Mucosa of stomach (tissue), 1 donor: Measurements from ENCODE around the gene MYOM3.
"Not testable (repeated sequence)": the region's sequence is repeated elsewhere in the genome, so short reads cannot be mapped to it uniquely, and the experiment has no call there.

ENCODE experiments used
- H3K27me3 ChIP-seq: one replicate; pipeline ENCODE4 v1.7.0; 2013; ENCODE audit warnings: mild to moderate bottlenecking, low read length; ENCODE audit not compliant: control insufficient read depth, insufficient read depth
- H3K36me3 ChIP-seq: one replicate; pipeline ENCODE4 v1.7.0; 2013; ENCODE audit warnings: low read length; ENCODE audit not compliant: control insufficient read depth, insufficient read depth
- H3K4me1 ChIP-seq: one replicate; pipeline ENCODE4 v1.7.0; 2013; ENCODE audit warnings: mild to moderate bottlenecking, low read length; ENCODE audit not compliant: control insufficient read depth, insufficient read depth
- H3K4me3 ChIP-seq: one replicate; pipeline ENCODE4 v1.7.0; 2013; ENCODE audit warnings: low read length
- H3K9ac ChIP-seq: one replicate; pipeline ENCODE4 v1.7.0; 2013; ENCODE audit warnings: mild to moderate bottlenecking, low read length, moderate library complexity
- H3K9me3 ChIP-seq: one replicate; pipeline ENCODE4 v1.7.0; 2013; ENCODE audit warnings: mild to moderate bottlenecking, low read length, moderate library complexity; ENCODE audit not compliant: control insufficient read depth
- donor health status: Pancreatic carcinoma.

The MYOM3 gene

DNA sequence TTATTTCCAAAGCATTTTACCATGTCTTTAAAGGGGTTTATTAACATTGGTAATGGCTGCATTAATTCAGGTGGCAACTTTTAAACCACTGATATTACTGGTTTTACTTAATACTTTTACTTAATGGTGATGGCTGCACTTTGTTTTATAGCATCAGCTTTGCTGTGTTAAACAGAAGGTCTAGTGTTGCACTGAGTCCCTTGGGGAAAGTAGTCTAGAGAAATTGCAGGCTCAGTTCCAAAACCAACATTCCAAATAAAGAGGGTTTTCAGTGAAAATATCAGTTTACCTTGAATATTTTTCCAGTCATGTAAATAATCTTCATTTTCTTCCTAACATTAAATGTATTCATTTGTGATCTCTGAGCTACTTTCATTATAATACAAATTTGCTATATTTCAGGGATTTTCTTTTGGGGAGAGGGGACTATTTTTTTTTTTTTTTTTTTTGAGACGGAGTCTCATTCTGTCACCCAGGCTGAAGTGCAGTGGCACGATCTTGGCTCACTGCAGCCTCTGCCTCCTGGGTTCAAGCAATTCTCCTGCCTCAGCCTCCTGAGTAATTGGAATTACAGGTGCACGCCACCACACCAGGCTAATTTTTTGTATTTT, 103.3 kb downstream of the MYOM3 start:
- H3K36me3 ChIP-seq, H3K9ac ChIP-seq, H3K9me3 ChIP-seq, H3K4me3 ChIP-seq, H3K27me3 ChIP-seq: not testable (repeated sequence)
- peaks cover 15% of the 10 kb centered on the region for H3K4me1 ChIP-seq

DNA sequence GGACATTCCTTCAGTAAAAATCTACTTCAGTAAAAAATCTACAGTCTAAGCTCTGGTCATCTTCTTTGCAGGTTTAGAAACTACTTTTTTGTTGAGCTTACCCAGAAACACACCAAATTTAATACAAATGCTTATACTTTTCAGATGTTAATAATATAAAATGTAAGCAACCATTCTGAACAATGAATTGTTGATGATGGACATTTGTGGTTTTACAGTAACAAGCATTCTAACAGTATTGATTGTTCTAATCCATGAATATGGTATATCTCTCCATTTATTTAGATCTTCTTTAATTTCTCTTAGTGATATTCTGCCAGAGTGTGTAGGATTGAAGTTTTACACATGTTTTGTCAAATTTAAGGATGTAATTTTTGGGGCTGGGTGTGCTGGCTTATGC, 104.9 kb downstream of the MYOM3 start:
- Histone ChIP-seq H3K4me1 (peaks cover 15% of the 10 kb centered on the region), H3K4me3 (no peak overlapping the region), H3K36me3 (no peaks in the 10 kb centered on the region), H3K9me3 (no peaks in the 10 kb centered on the region), H3K27me3 (no peaks in the 10 kb centered on the region), H3K9ac (no peak overlapping the region)
